Psoas muscle (tissue), 8 donors: Measurements from ENCODE around the gene RFESD. TPM values are rescaled to one million over a fixed set of nuclear protein-coding genes. Genes with fewer than 3 reads are reported as not detected.

Source experiments
- ATAC-seq, 4 donors: fragments of 200-7000 bp; cut with Tn5 transposase; one replicate each; pipeline ENCODE4 v1.9.1; 2020; ENCODE audit warnings: moderate library complexity in 3 of 4, mild to moderate bottlenecking in 2 of 4
- DNase-seq, 2 donors: peaks; one replicate each; pipeline ENCODE4 v3.0.0-alpha.2; 2020
- H3K27ac ChIP-seq: fragments of 200-600 bp; one replicate; pipeline ENCODE4 v1.8.0; 2022
- H3K27me3 ChIP-seq, 3 donors: fragments of 200-600 bp in 1 of 3; one replicate each; pipeline versions ENCODE4 v1.6.1 to v1.8.0; 2013 to 2022; ENCODE audit warnings: low read length in 2 of 3, mild to moderate bottlenecking in 2 of 3, moderate library complexity in 1 of 3; ENCODE audit not compliant: insufficient read depth in 3 of 3
- H3K36me3 ChIP-seq, 2 donors: fragments of 200-600 bp in 1 of 2; one replicate each; pipeline versions ENCODE4 v1.6.1 to v1.8.0; 2013 to 2022; ENCODE audit warnings: low read depth in 1 of 2, mild to moderate bottlenecking in 1 of 2, moderate library complexity in 1 of 2; ENCODE audit not compliant: insufficient read depth in 1 of 2
- H3K4me1 ChIP-seq: fragments of 200-600 bp; one replicate; pipeline ENCODE4 v1.8.0; 2022
- H3K4me3 ChIP-seq: fragments of 200-600 bp; one replicate; pipeline ENCODE4 v1.8.0; 2022; ENCODE audit warnings: mild to moderate bottlenecking
- H3K9me3 ChIP-seq: fragments of 200-600 bp; one replicate; pipeline ENCODE4 v1.8.0; 2022
- CTCF ChIP-seq: fragments of 200-600 bp; IDR thresholded peaks from one replicate; pipeline ENCODE4 v1.8.0; 2022; ENCODE audit warnings: antibody characterized with exemption
- WGBS, 3 donors: extraction: QIAGEN DNeasy Blood & Tissue Kit; methylation state at CpG; one replicate each; pipeline versions ENCODE4 v1.1.6 to v1.1.7; 2013; 5-methylcytosine and 5-hydroxymethylcytosine counted together
- intact Hi-C, 2 donors: fragments of 100-400 bp; cut with DNase I; formaldehyde crosslinking; loops; one replicate each; pipeline versions ENCODE4 v1.11.0 to v1.14.2; 2022
- polyA plus RNA-seq, 3 donors: library from polyadenylated mRNA; stranded (reverse); fragments of 200-250 nt; gene quantifications; one replicate each; pipeline ENCODE4 v1.2.3, GENCODE V29; 2013
- total RNA-seq, 4 donors: library from RNA; stranded (reverse); fragmentation: NEBNext Ultra II Directional in 2 of 4; extraction: Animal tissue kit (Norgen Biotek cat#: 25700) in 2 of 4; gene quantifications; one replicate each; pipeline versions ENCODE4 v1.2.1 to v1.2.4, GENCODE V29; 2021 to 2023
- donor health status: healthy with polysubstance abuse.
- donor health status: DM: no; HTN: no; CAD: no; lungs with moderate emphysema.
- donor health status: Bipolar disorder and iron deficiency.
- donor health status: healthy.
- donor health status: DM: yes; HTN: yes; CAD: no.
- donor health status: DM: no; HTN: no; CAD: no.
- donor health status: DM: no; HTN: no; CAD: no.
- donor health status: DM: yes; HTN: yes; CAD: no.

The RFESD gene
- total and polyA plus RNA-seq, 7 donors, result 3.2 to 6.0 (median 3.9) TPM

GRCh38 chr5:95668216-95668615 is 21.6 kb downstream of the RFESD start:
- H3K27me3 ChIP-seq, result no peaks in the 10 kb centered on the region
- no peaks in the 10 kb centered on the region for H3K9me3 ChIP-seq
- peaks cover 20% of the 10 kb centered on the region for H3K4me1 ChIP-seq
- no peak for TF ChIP-seq CTCF
- no peak overlapping the region for H3K27ac ChIP-seq
- ATAC-seq (no peak), DNase-seq (no peak)
- H3K36me3 ChIP-seq, result no peaks in the 10 kb centered on the region
- intact Hi-C loops, result loop anchor here (2.0 to 5.0 kb wide), 4 partner anchors 63 to 179 kb away; partner anchors contain the start of gene RHOBTB3 (in 2 of the 2)
- no peak overlapping the region for H3K4me3 ChIP-seq

DNA sequence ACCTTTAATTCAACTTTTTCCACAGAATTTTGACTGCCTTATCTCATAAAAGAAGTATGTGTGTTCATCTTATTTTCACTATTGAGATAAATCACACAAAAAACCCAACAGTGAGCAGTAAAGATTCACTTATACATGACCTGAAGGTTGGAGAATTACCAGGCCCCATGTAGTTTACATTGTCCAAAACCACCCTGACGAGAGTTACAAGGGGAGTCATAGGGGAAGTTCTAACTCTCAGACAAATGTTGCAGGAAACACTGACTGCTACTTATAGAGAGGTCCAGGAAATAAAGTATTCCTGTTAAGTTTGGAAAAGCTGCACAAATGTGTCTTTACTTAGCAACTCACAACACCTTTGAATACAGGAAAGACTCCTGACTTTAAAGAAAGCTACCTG is 22.2 kb downstream of the RFESD start:
- H3K9me3 ChIP-seq, result no peaks in the 10 kb centered on the region
- no peaks in the 10 kb centered on the region for H3K36me3 ChIP-seq
- TF ChIP-seq CTCF, result no peak
- H3K4me3 ChIP-seq, result no peak overlapping the region
- intact Hi-C loops, result loop anchor here (2.0 to 5.0 kb wide), 4 partner anchors 62 to 179 kb away; partner anchors contain the start of gene RHOBTB3 (in 2 of the 2)
- no peaks in the 10 kb centered on the region for H3K27me3 ChIP-seq
- DNase-seq (no peak), ATAC-seq (no peak)
- H3K4me1 ChIP-seq, result peaks cover 20% of the 10 kb centered on the region
- H3K27ac ChIP-seq, result peak overlapping the region; percentile 88
- WGBS, 3 donors, result 76 to 79% (median 78%) methylated on average over 1 of the region's 1 CpG

- Histone ChIP-seq H3K9me3 (no peaks in the 10 kb centered on the region), H3K27me3 (no peaks in the 10 kb centered on the region), H3K36me3 (no peaks in the 10 kb centered on the region), H3K27ac (peak overlapping the region; percentile 88), H3K4me1 (peaks cover 17% of the 10 kb centered on the region), H3K4me3 (no peak overlapping the region)
- DNase-seq (peak; percentile 76 to 88), ATAC-seq (peak; percentile 99 to 100 (median 99))
- intact Hi-C loops, result loop anchor here (2.0 to 5.0 kb wide), 4 partner anchors 61 to 178 kb away; partner anchors contain the start of gene RHOBTB3 (in 2 of the 2)
- no peak for TF ChIP-seq CTCF
- WGBS, 3 donors, result 22 to 37% (median 28%) methylated on average over 4 of the region's 4 CpGs
Measured at GRCh38 chr5:95669540-95669939, 23.0 kb downstream of the RFESD start.

GRCh38 chr5:95669985-95670384 is 23.4 kb downstream of the RFESD start:
- Histone ChIP-seq H3K36me3 (no peaks in the 10 kb centered on the region), H3K27me3 (no peaks in the 10 kb centered on the region), H3K9me3 (no peaks in the 10 kb centered on the region), H3K4me1 (peaks cover 16% of the 10 kb centered on the region), H3K4me3 (no peak overlapping the region), H3K27ac (peak overlapping the region; percentile 88)
- no peak for TF ChIP-seq CTCF
- intact Hi-C loops, result loop anchor here (2.0 to 5.0 kb wide), 5 partner anchors 47 to 177 kb away; partner anchors contain the start of gene RHOBTB3 (in 2 of the 2)
- ATAC-seq (peak; percentile 19 to 44 (median 32)), DNase-seq (no peak)
- 42 to 56% (median 48%) methylated on average over 5 of the region's 5 CpGs for WGBS, 3 donors

GRCh38 chr5:95670568-95670967 is 24.0 kb downstream of the RFESD start:
- DNase-seq (no peak), ATAC-seq (no peak)
- H3K27ac ChIP-seq, result peak overlapping the region; percentile 88
- TF ChIP-seq CTCF, result no peak
- peaks cover 16% of the 10 kb centered on the region for H3K4me1 ChIP-seq
- no peaks in the 10 kb centered on the region for H3K27me3 ChIP-seq
- H3K9me3 ChIP-seq, result no peaks in the 10 kb centered on the region
- H3K4me3 ChIP-seq, result no peak overlapping the region
- WGBS, 3 donors, result 93 to 98% (median 94%) methylated on average over 3 of the region's 3 CpGs
- intact Hi-C loops, result loop anchor here in 1 of 2 donors (5.0 kb wide), 1 partner anchor 47 kb away; no protein-coding TSS in a partner anchor
- no peaks in the 10 kb centered on the region for H3K36me3 ChIP-seq
